GM23338 (cell line): ENCODE data around the gene GRK5. TPM values are rescaled to one million over a fixed set of nuclear protein-coding genes. Genes with fewer than 3 reads are reported as not detected.

Experiments used
- ATAC-seq: fragments of 200-7000 bp; cut with Tn5 transposase; 3 replicates; pipeline ENCODE4 v1.9.1; 2020
- DNase-seq: peaks from one replicate; pipeline ENCODE4 v3.0.0-alpha.2; 2015; ENCODE audit warnings: low spot score
- H2AFZ ChIP-seq: fragments of 200-600 bp; sonication (generic); 2 replicates; pipeline ENCODE4 v1.8.0; 2016; ENCODE audit warnings: antibody characterized with exemption, mild to moderate bottlenecking, moderate library complexity
- H3F3A ChIP-seq: fragments of 200-600 bp; sonication (generic); replicated peaks from 2 replicates; pipeline ENCODE4 v1.8.0; 2017; ENCODE audit warnings: antibody characterized with exemption, mixed run types, low read depth
- H3K27ac ChIP-seq: fragments of 200-600 bp; sonication (generic); 2 replicates; pipeline ENCODE4 v1.6.1; 2016; ENCODE audit warnings: low read depth
- H3K27me3 ChIP-seq: fragments of 200-600 bp; sonication (generic); 2 replicates; pipeline ENCODE4 v1.8.0; 2016; ENCODE audit warnings: mild to moderate bottlenecking, mixed run types, moderate library complexity; ENCODE audit not compliant: insufficient read depth
- H3K36me3 ChIP-seq: fragments of 200-600 bp; sonication (generic); 2 replicates; pipeline ENCODE4 v1.8.0; 2016; ENCODE audit warnings: mild to moderate bottlenecking; ENCODE audit not compliant: insufficient read depth
- H3K4me1 ChIP-seq: fragments of 200-600 bp; sonication (generic); 2 replicates; pipeline ENCODE4 v1.8.0; 2016; ENCODE audit warnings: mild to moderate bottlenecking, moderate library complexity; ENCODE audit not compliant: insufficient read depth
- H3K4me2 ChIP-seq: fragments of 200-600 bp; sonication (generic); 2 replicates; pipeline ENCODE4 v1.7.1; 2017; ENCODE audit warnings: mixed run types
- H3K4me3 ChIP-seq: fragments of 200-600 bp; sonication (generic); 2 replicates; pipeline ENCODE4 v1.6.1; 2016; ENCODE audit warnings: mixed run types
- H3K79me2 ChIP-seq: fragments of 200-600 bp; sonication (generic); replicated peaks from 2 replicates; pipeline ENCODE4 v1.8.0; 2017; ENCODE audit warnings: mild to moderate bottlenecking; ENCODE audit not compliant: insufficient read depth
- H3K9me2 ChIP-seq: fragments of 200-600 bp; sonication (generic); 2 replicates; pipeline ENCODE4 v1.8.0; 2017; ENCODE audit not compliant: insufficient read depth
- H4K20me1 ChIP-seq: fragments of 200-600 bp; sonication (generic); replicated peaks from 2 replicates; pipeline ENCODE4 v1.8.0; 2017; ENCODE audit warnings: mild to moderate bottlenecking; ENCODE audit not compliant: insufficient read depth
- H3K27ac Mint-ChIP-seq: 2 replicates; pipeline ENCODE4 v1.8.0; 2020; ENCODE audit warnings: inconsistent platforms, mild to moderate bottlenecking, moderate library complexity, mixed read lengths
- H3K27me3 Mint-ChIP-seq: 3 replicates; pipeline ENCODE4 v1.8.0; 2022; ENCODE audit warnings: low read depth, mild to moderate bottlenecking, moderate library complexity, mixed read lengths, inconsistent platforms; ENCODE audit not compliant: insufficient read depth, poor library complexity
- H3K36me3 Mint-ChIP-seq: 3 replicates; pipeline ENCODE4 v1.8.0; 2021; ENCODE audit warnings: low read depth, mild to moderate bottlenecking, inconsistent platforms, moderate library complexity, mixed read lengths
- H3K4me1 Mint-ChIP-seq: 3 replicates; pipeline ENCODE4 v1.8.0; 2020; ENCODE audit warnings: mild to moderate bottlenecking, inconsistent platforms, mixed read lengths
- H3K4me3 Mint-ChIP-seq: 3 replicates; pipeline ENCODE4 v1.8.0; 2021; ENCODE audit warnings: moderate library complexity, mild to moderate bottlenecking, inconsistent platforms, mixed read lengths
- H3K9me3 Mint-ChIP-seq: 3 replicates; pipeline ENCODE4 v1.8.0; 2020; ENCODE audit warnings: moderate library complexity, mild to moderate bottlenecking, inconsistent platforms, mixed read lengths
- CREB1 ChIP-seq: fragments of 250-450 bp; sonication (Bioruptor Pico); IDR thresholded peaks from 2 replicates; pipeline ENCODE4 v1.5.0; 2020; ENCODE audit warnings: low read depth, mild to moderate bottlenecking, moderate library complexity
- CTCF ChIP-seq, 2 experiments: fragments of 200-600 bp in 1 of 2; sonication (generic) in 1 of 2; conservative IDR thresholded peaks; 2 replicates each; pipeline versions ENCODE4 v1.5.1 to v1.6.1; 2016 to 2017; ENCODE audit warnings: antibody characterized with exemption in 2 of 2, low read depth in 2 of 2, mild to moderate bottlenecking in 2 of 2, moderate library complexity in 1 of 2
- ETS1 ChIP-seq: IDR thresholded peaks from 2 replicates; pipeline ENCODE4 v1.6.1; 2016; ENCODE audit warnings: antibody characterized with exemption
- EZH2 ChIP-seq: fragments of 200-600 bp; sonication (generic); IDR thresholded peaks from one replicate; pipeline ENCODE4 v1.8.0; 2017; ENCODE audit warnings: antibody characterized with exemption, mild to moderate bottlenecking, low read depth; ENCODE audit not compliant: unreplicated experiment
- EZH2phosphoT487 ChIP-seq: fragments of 200-600 bp; sonication (generic); IDR thresholded peaks from one replicate; pipeline ENCODE4 v1.8.1; 2018; ENCODE audit warnings: antibody characterized with exemption; ENCODE audit not compliant: unreplicated experiment
- JUNB ChIP-seq: IDR thresholded peaks from one replicate; pipeline ENCODE4 v1.6.1; 2016; ENCODE audit warnings: antibody characterized with exemption; ENCODE audit not compliant: unreplicated experiment
- NANOG ChIP-seq: IDR thresholded peaks from 2 replicates; pipeline ENCODE4 v1.6.1; 2016; ENCODE audit warnings: antibody characterized with exemption, borderline replicate concordance
- POLR2AphosphoS5 ChIP-seq: IDR thresholded peaks from 2 replicates; pipeline ENCODE4 v1.6.1; 2016; ENCODE audit warnings: antibody characterized with exemption, low read depth
- REST ChIP-seq: IDR thresholded peaks from one replicate; pipeline ENCODE4 v1.6.1; 2018; ENCODE audit warnings: antibody characterized with exemption; ENCODE audit not compliant: unreplicated experiment
- STAT1 ChIP-seq: IDR thresholded peaks from one replicate; pipeline ENCODE4 v1.6.1; 2016; ENCODE audit warnings: antibody characterized with exemption; ENCODE audit not compliant: unreplicated experiment
- ZNF114 ChIP-seq: fragments of 250-450 bp; sonication (Bioruptor Pico); IDR thresholded peaks from 2 replicates; pipeline ENCODE4 v1.5.0; 2020; ENCODE audit warnings: mild to moderate bottlenecking, moderate library complexity
- ZNF331 ChIP-seq: fragments of 250-450 bp; sonication (Bioruptor Pico); IDR thresholded peaks from 2 replicates; pipeline ENCODE4 v1.5.0; 2020; ENCODE audit warnings: low read depth, mild to moderate bottlenecking, moderate library complexity
- ZNF462 ChIP-seq: fragments of 250-450 bp; sonication (Bioruptor Pico); IDR thresholded peaks from 2 replicates; pipeline ENCODE4 v1.5.0; 2020; ENCODE audit warnings: mild to moderate bottlenecking, moderate library complexity
- polyA plus RNA-seq: library from polyadenylated mRNA; unstranded; fragments of >200 nt; fragmentation: Nextera tagmentation; extraction: Ambion mirVana; gene quantifications from 2 replicates; pipeline ENCODE4 v1.2.1, GENCODE V29; 2016
- total RNA-seq: library from RNA; depleted of rRNA; stranded (reverse); fragments of >200 nt; shearing (Covaris generic); gene quantifications from 2 replicates; pipeline ENCODE4 v1.2.3, GENCODE V29; 2014

The GRK5 gene
- total and polyA plus RNA-seq, 2 experiments from 2014 or later, result 0.53 to 2.0 TPM

GRCh38 chr10:119495021-119495505 lies 287.7 kb downstream of the GRK5 start:
- ATAC-seq (no peak), DNase-seq (no peak)
- Histone ChIP-seq H3K4me2 (no peak overlapping the region), H2AFZ (no peak overlapping the region), H3K79me2 (no peaks in the 10 kb centered on the region), H3K9me2 (no peaks in the 10 kb centered on the region), H3K4me3 (no peak overlapping the region), H3K36me3 (no peaks in the 10 kb centered on the region), H3K27ac (no peak overlapping the region), H3F3A (no peaks in the 10 kb centered on the region), H3K4me1 (0 out of 2 replicates have a peak, but pooled peaks cover 4% of the 10 kb centered on the region), H4K20me1 (no peaks in the 10 kb centered on the region), H3K27me3 (no peaks in the 10 kb centered on the region)
- H3K27me3 Mint-ChIP-seq, result peaks cover 7% of the 10 kb centered on the region
- H3K9me3 Mint-ChIP-seq, result no peaks in the 10 kb centered on the region
- peaks cover 8% of the 10 kb centered on the region for H3K4me1 Mint-ChIP-seq
- no peak overlapping the region for H3K27ac Mint-ChIP-seq
- TF ChIP-seq CTCF (conservative IDR thresholded peaks at IDR 0.05; ENCODE audit: low read depth in 2 of 2) (no peak), ZNF114 (CRISPR knock-in tag) (no peak), EZH2 (no peak), JUNB (no peak), POLR2AphosphoS5 (no peak), NANOG (no peak), ETS1 (no peak), CREB1 (CRISPR knock-in tag) (no peak), EZH2phosphoT487 (no peak), ZNF331 (CRISPR knock-in tag) (no peak), ZNF462 (CRISPR knock-in tag) (no peak), STAT1 (no peak), REST (no peak)
- H3K4me3 Mint-ChIP-seq, result no peak overlapping the region
- H3K36me3 Mint-ChIP-seq, result no peaks in the 10 kb centered on the region
